Lower lobe of right lung (tissue), 2 donors: Measurements from ENCODE around the gene CAMK2A. TPM values are rescaled to one million over a fixed set of nuclear protein-coding genes. Genes with fewer than 3 reads are reported as not detected.

Source experiments
- ATAC-seq, 2 donors: fragments of 200-7000 bp; cut with Tn5 transposase; one replicate each; pipeline ENCODE4 v1.9.1; 2020 to 2022; ENCODE audit warnings: mild to moderate bottlenecking in 2 of 2, moderate library complexity in 2 of 2
- DNase-seq: peaks from one replicate; pipeline ENCODE4 v3.0.0-alpha.2; 2020
- H3K27ac ChIP-seq: fragments of 200-600 bp; one replicate; pipeline ENCODE4 v1.8.0; 2022
- H3K27me3 ChIP-seq: fragments of 200-600 bp; one replicate; pipeline ENCODE4 v1.8.0; 2022; ENCODE audit warnings: low read depth
- H3K36me3 ChIP-seq: fragments of 200-600 bp; one replicate; pipeline ENCODE4 v1.8.0; 2022; ENCODE audit warnings: mild to moderate bottlenecking
- H3K4me1 ChIP-seq: fragments of 200-600 bp; one replicate; pipeline ENCODE4 v1.8.0; 2022
- H3K4me3 ChIP-seq: fragments of 200-600 bp; one replicate; pipeline ENCODE4 v1.8.0; 2022; ENCODE audit warnings: mild to moderate bottlenecking
- H3K9me3 ChIP-seq: fragments of 200-600 bp; one replicate; pipeline ENCODE4 v1.8.0; 2022
- CTCF ChIP-seq: fragments of 200-600 bp; IDR thresholded peaks from one replicate; pipeline ENCODE4 v1.8.0; 2022; ENCODE audit warnings: antibody characterized with exemption, mild to moderate bottlenecking
- intact Hi-C: fragments of 100-400 bp; cut with DNase I; formaldehyde crosslinking; loops from one replicate; pipeline ENCODE4 v1.11.0; 2022
- total RNA-seq: library from RNA; stranded (reverse); fragmentation: NEBNext Ultra II Directional; extraction: Animal tissue kit (Norgen Biotek cat#: 25700); gene quantifications from one replicate; pipeline ENCODE4 v1.2.1, GENCODE V29; 2021
- donor health status: DM: no; HTN: yes; CAD: no; lungs with severe emphysema.

CAMK2A gene
- total RNA-seq, 1 donor from 2014 or later, result 1.3 TPM

- Histone ChIP-seq H3K9me3 (no peaks in the 10 kb centered on the region), H3K27me3 (peaks cover 8% of the 10 kb centered on the region), H3K36me3 (no peaks in the 10 kb centered on the region), H3K4me3 (no peak overlapping the region), H3K27ac (no peak overlapping the region), H3K4me1 (no peaks in the 10 kb centered on the region)
- peak; percentile 35 to 37 for ATAC-seq
- peak; percentile 50 for DNase-seq
- intact Hi-C loops, result no loop called here
- TF ChIP-seq CTCF, result no peak
These were observed 5.6 kb upstream of the CAMK2A start for GRCh38 chr5:150295172-150295634.

- no peak for TF ChIP-seq CTCF
- no peak for ATAC-seq
- Histone ChIP-seq H3K4me1 (no peaks in the 10 kb centered on the region), H3K36me3 (no peaks in the 10 kb centered on the region), H3K9me3 (no peaks in the 10 kb centered on the region), H3K27me3 (peaks cover 8% of the 10 kb centered on the region), H3K4me3 (no peak overlapping the region), H3K27ac (no peak overlapping the region)
- intact Hi-C loops, result no loop called here
- DNase-seq, result no peak
These were observed 5.0 kb upstream of the CAMK2A start for GRCh38 chr5:150294551-150295071.

GRCh38 chr5:150293091-150293941 is 3.7 kb upstream of the CAMK2A start:
- H3K4me1 ChIP-seq, result no peaks in the 10 kb centered on the region
- no peaks in the 10 kb centered on the region for H3K36me3 ChIP-seq
- no peak overlapping the region for H3K4me3 ChIP-seq
- no peak overlapping the region for H3K27ac ChIP-seq
- H3K27me3 ChIP-seq, result peaks cover 8% of the 10 kb centered on the region
- no peak for TF ChIP-seq CTCF
- ATAC-seq, result no peak
- no peaks in the 10 kb centered on the region for H3K9me3 ChIP-seq
- intact Hi-C loops, result no loop called here
- no peak for DNase-seq

GRCh38 chr5:150291388-150292385 is 2.1 kb upstream of the CAMK2A start:
- intact Hi-C loops, result no loop called here
- Histone ChIP-seq H3K36me3 (no peaks in the 10 kb centered on the region), H3K27me3 (peaks cover 8% of the 10 kb centered on the region), H3K27ac (no peak overlapping the region), H3K4me3 (no peak overlapping the region), H3K9me3 (no peaks in the 10 kb centered on the region), H3K4me1 (no peaks in the 10 kb centered on the region)
- no peak for TF ChIP-seq CTCF
- DNase-seq (no peak), ATAC-seq (no peak)

- Histone ChIP-seq H3K27ac (no peak overlapping the region), H3K4me1 (no peaks in the 10 kb centered on the region), H3K36me3 (no peaks in the 10 kb centered on the region), H3K27me3 (peaks cover 8% of the 10 kb centered on the region), H3K9me3 (no peaks in the 10 kb centered on the region), H3K4me3 (no peak overlapping the region)
- ATAC-seq (no peak), DNase-seq (no peak)
- intact Hi-C loops, result no loop called here
- no peak for TF ChIP-seq CTCF
These were observed 782 bp downstream of the CAMK2A start for GRCh38 chr5:150288791-150289190.
